PC-9 (cell line): Measurements from ENCODE around the gene STMN3.
"Not testable (repeated sequence)": the region's sequence is repeated elsewhere in the genome, so short reads cannot be mapped to it uniquely, and the experiment has no call there.

ENCODE experiments used
- CTCF ChIP-seq: fragments of 200-600 bp; sonication (generic); conservative IDR thresholded peaks from 2 replicates; pipeline ENCODE4 v1.6.1; 2017; ENCODE audit warnings: mixed run types, antibody characterized with exemption, mild to moderate bottlenecking, moderate library complexity
- EZH2 ChIP-seq: fragments of 200-600 bp; sonication (generic); IDR thresholded peaks from 2 replicates; pipeline ENCODE4 v1.8.0; 2017; ENCODE audit warnings: antibody characterized with exemption, low read depth

DNA sequence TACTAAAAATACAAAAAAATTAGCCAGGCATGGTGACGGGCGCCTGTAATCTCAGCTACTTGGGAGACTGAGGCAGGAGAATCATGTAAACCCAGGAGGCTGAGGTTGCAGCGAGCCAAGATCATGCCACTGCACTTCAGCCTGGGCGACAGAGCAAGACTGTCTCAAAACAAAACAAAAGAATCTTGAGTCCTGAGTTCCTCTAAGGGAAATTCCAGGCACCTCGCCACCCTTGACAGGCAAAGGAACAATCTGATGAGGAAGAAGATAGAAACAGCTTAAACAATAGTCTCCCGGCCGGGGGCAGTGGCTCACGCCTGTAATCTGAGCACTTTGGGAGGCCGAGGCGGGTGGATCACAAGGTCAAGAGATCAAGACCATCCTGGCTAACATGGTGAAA lies 21.8 kb downstream of the STMN3 start:
- TF ChIP-seq CTCF, EZH2: not testable (repeated sequence)
